ENCODE data around the gene TAF10.

Gene TAF10

GRCh38 chr11:6588018-6588417 lies 24.0 kb downstream of the TAF10 start:
- ChIA-PET POLR2A (no interaction called here), CTCF (no interaction called here)
- TF ChIP-seq SUZ12 (IDR thresholded peaks at IDR 0.05) (no peak), LEF1 (IDR thresholded peaks at IDR 0.05; ENCODE audit: borderline replicate concordance) (no peak), BHLHE40 (IDR thresholded peaks at IDR 0.05; ENCODE audit: borderline replicate concordance) (no peak), NFRKB (IDR thresholded peaks at IDR 0.05) (no peak), ARNT (IDR thresholded peaks at IDR 0.05) (no peak), SP1 (IDR thresholded peaks at IDR 0.05) (no peak), FOXM1 (IDR thresholded peaks at IDR 0.05; ENCODE audit: borderline replicate concordance) (no peak), PKNOX1 (IDR thresholded peaks at IDR 0.05) (no peak), CTBP1 (IDR thresholded peaks at IDR 0.05; ENCODE audit: borderline replicate concordance) (no peak), L3MBTL2 (conservative IDR thresholded peaks at IDR 0.05) (no peak), TARDBP (IDR thresholded peaks at IDR 0.05) (no peak), FOXA1 (IDR thresholded peaks at IDR 0.05) (no peak), ZNF384 (IDR thresholded peaks at IDR 0.05) (no peak), HDGF (IDR thresholded peaks at IDR 0.05; ENCODE audit: borderline replicate concordance) (no peak), ELF4 (IDR thresholded peaks at IDR 0.05) (no peak)
- no peak for DNase-seq (ENCODE audit: extremely low spot score)

GRCh38 chr11:6587360-6587953 lies 24.6 kb downstream of the TAF10 start:
- no peak for TF ChIP-seq HDGF (IDR thresholded peaks at IDR 0.05; ENCODE audit: borderline replicate concordance)
- CTCF ChIA-PET: no interaction called here
- no peak for DNase-seq (ENCODE audit: extremely low spot score)
- POLR2A ChIA-PET: interaction anchor here (1.3 kb wide), 1 partner anchor 16 kb away, joined by 3 read pairs; the partner anchor contains the start of genes ILK and RRP8

- POLR2A ChIA-PET: interaction anchor here (0.5 to 1.3 kb wide), 2 partner anchors 16 to 42 kb away, joined by 3 read pairs; partner anchors contain the start of genes ILK and RRP8
- CTCF ChIA-PET: no interaction called here
- no peak for TF ChIP-seq FOXM1 (IDR thresholded peaks at IDR 0.05; ENCODE audit: borderline replicate concordance)
- no peak for TF ChIP-seq ZNF384 (IDR thresholded peaks at IDR 0.05)
- no peak for TF ChIP-seq NFRKB (IDR thresholded peaks at IDR 0.05)
- no peak for TF ChIP-seq TARDBP (IDR thresholded peaks at IDR 0.05)
- no peak for TF ChIP-seq PKNOX1 (IDR thresholded peaks at IDR 0.05)
- no peak for TF ChIP-seq L3MBTL2 (conservative IDR thresholded peaks at IDR 0.05)
- no peak for TF ChIP-seq HDGF (IDR thresholded peaks at IDR 0.05; ENCODE audit: borderline replicate concordance)
- no peak for DNase-seq (ENCODE audit: extremely low spot score)
Observed at GRCh38 chr11:6586434-6587359, 25.3 kb downstream of the TAF10 start.

- DNase-seq (ENCODE audit: extremely low spot score): no peak
- TF ChIP-seq SUZ12 (IDR thresholded peaks at IDR 0.05): no peak
- no peak for TF ChIP-seq SP1 (IDR thresholded peaks at IDR 0.05)
- TF ChIP-seq FOXK2 (IDR thresholded peaks at IDR 0.05): no peak
- TF ChIP-seq PKNOX1 (IDR thresholded peaks at IDR 0.05): no peak
- TF ChIP-seq FOXM1 (IDR thresholded peaks at IDR 0.05; ENCODE audit: borderline replicate concordance): no peak
- no peak for TF ChIP-seq LEF1 (IDR thresholded peaks at IDR 0.05; ENCODE audit: borderline replicate concordance)
- TF ChIP-seq TARDBP (IDR thresholded peaks at IDR 0.05): no peak
- no peak for TF ChIP-seq CTBP1 (IDR thresholded peaks at IDR 0.05; ENCODE audit: borderline replicate concordance)
- TF ChIP-seq ZNF384 (IDR thresholded peaks at IDR 0.05): no peak
- TF ChIP-seq BHLHE40 (IDR thresholded peaks at IDR 0.05; ENCODE audit: borderline replicate concordance): no peak
- no peak for TF ChIP-seq NFRKB (IDR thresholded peaks at IDR 0.05)
- no peak for TF ChIP-seq FOXA1 (IDR thresholded peaks at IDR 0.05)
- TF ChIP-seq L3MBTL2 (conservative IDR thresholded peaks at IDR 0.05): no peak
- no peak for TF ChIP-seq ELF4 (IDR thresholded peaks at IDR 0.05)
- TF ChIP-seq HDGF (IDR thresholded peaks at IDR 0.05; ENCODE audit: borderline replicate concordance): no peak
- no peak for TF ChIP-seq ARNT (IDR thresholded peaks at IDR 0.05)
- ChIA-PET POLR2A (no interaction called here), CTCF (no interaction called here)
Observed at GRCh38 chr11:6584528-6584927, 27.5 kb downstream of the TAF10 start.

- DNase-seq (ENCODE audit: extremely low spot score): no peak
- ChIA-PET POLR2A (no interaction called here), CTCF (no interaction called here)
- TF ChIP-seq SP1 (IDR thresholded peaks at IDR 0.05) (no peak), BHLHE40 (IDR thresholded peaks at IDR 0.05; ENCODE audit: borderline replicate concordance) (no peak), FOXM1 (IDR thresholded peaks at IDR 0.05; ENCODE audit: borderline replicate concordance) (no peak), NFRKB (IDR thresholded peaks at IDR 0.05) (no peak), ELF4 (IDR thresholded peaks at IDR 0.05) (no peak), FOXA1 (IDR thresholded peaks at IDR 0.05) (no peak), FOXK2 (IDR thresholded peaks at IDR 0.05) (no peak), PKNOX1 (IDR thresholded peaks at IDR 0.05) (no peak)
Observed at GRCh38 chr11:6583584-6583983, 28.4 kb downstream of the TAF10 start.

Data from HEK293T (cell line).